Gastroesophageal sphincter (tissue), 4 donors: ENCODE data around the gene ART3. TPM values are rescaled to one million over a fixed set of nuclear protein-coding genes. Genes with fewer than 3 reads are reported as not detected.
"Not testable (repeated sequence)": the region's sequence is repeated elsewhere in the genome, so short reads cannot be mapped to it uniquely, and the experiment has no call there.

Source experiments
- ATAC-seq: fragments of 150-250 bp; one replicate; pipeline ENCODE4 v1.9.1; 2016; ENCODE audit warnings: mild to moderate bottlenecking, moderate library complexity
- H3K27ac ChIP-seq, 4 donors: fragments of 200-600 bp; sonication (generic) in 3 of 4; 1 replicate in 3 of 4; 2 replicates in 1 of 4; pipeline ENCODE4 v1.5.1; 2016 to 2019
- H3K27me3 ChIP-seq: fragments of 200-600 bp; sonication (generic); one replicate; pipeline ENCODE4 v1.5.1; 2019
- H3K36me3 ChIP-seq, 2 donors: fragments of 200-600 bp; sonication (generic); one replicate each; pipeline ENCODE4 v1.5.1; 2019; ENCODE audit warnings: control low read depth in 1 of 2
- H3K4me1 ChIP-seq, 3 donors: fragments of 200-600 bp; sonication (generic); 1 replicate in 2 of 3; 2 replicates in 1 of 3; pipeline ENCODE4 v1.5.1; 2016 to 2019; ENCODE audit warnings: control low read depth in 2 of 3
- H3K4me3 ChIP-seq, 2 donors: fragments of 200-600 bp; sonication (generic); one replicate each; pipeline ENCODE4 v1.5.1; 2019; ENCODE audit warnings: mild to moderate bottlenecking in 1 of 2, moderate library complexity in 1 of 2
- H3K9me3 ChIP-seq, 3 donors: fragments of 200-600 bp; sonication (generic); one replicate each; pipeline ENCODE4 v1.5.1; 2017 to 2019; ENCODE audit warnings: control low read depth in 2 of 3
- CTCF ChIP-seq, 4 experiments: fragments of 200-600 bp in 2 of 4; fragments of 450-650 bp in 2 of 4; sonication (generic) in 1 of 4; IDR thresholded peaks; one replicate each; pipeline ENCODE4 v1.5.1; 2017 to 2019; ENCODE audit warnings: antibody characterized with exemption in 4 of 4, mild to moderate bottlenecking in 2 of 4, moderate library complexity in 2 of 4
- EP300 ChIP-seq: sonication (generic); formaldehyde crosslinking; IDR thresholded peaks from one replicate; pipeline ENCODE4 v1.6.1; 2017; ENCODE audit warnings: antibody characterized with exemption, mild to moderate bottlenecking
- POLR2A ChIP-seq, 2 donors: fragments of 450-650 bp; IDR thresholded peaks; one replicate each; pipeline ENCODE4 v1.6.1; 2017; ENCODE audit warnings: antibody characterized with exemption in 2 of 2, mild to moderate bottlenecking in 2 of 2, moderate library complexity in 1 of 2
- POLR2AphosphoS5 ChIP-seq: sonication (generic); formaldehyde crosslinking; IDR thresholded peaks from one replicate; pipeline ENCODE4 v1.6.1; 2017; ENCODE audit warnings: antibody characterized with exemption
- WGBS, 2 donors: methylation state at CpG; one replicate each; pipeline ENCODE4 v1.1.5; 2018; ENCODE audit warnings: low coverage in 1 of 2; 5-methylcytosine and 5-hydroxymethylcytosine counted together
- total RNA-seq, 4 donors: library from RNA; depleted of rRNA; stranded (reverse); fragments of >200 nt; gene quantifications; one replicate each; pipeline ENCODE4 v1.1.0, GENCODE V29; 2016

The ART3 gene
- total RNA-seq, 4 donors from 2014 or later: 2.3 to 22.6 (median 7.8) TPM

GRCh38 chr4:76036855-76037254 lies 37.7 kb upstream of the ART3 start:
- Histone ChIP-seq H3K4me3 (no peak overlapping the region), H3K27ac (no peak overlapping the region), H3K9me3 (no peaks in the 10 kb centered on the region), H3K4me1 (no peaks in the 10 kb centered on the region), H3K27me3 (peaks cover 5% of the 10 kb centered on the region), H3K36me3 (no peaks in the 10 kb centered on the region)
- TF ChIP-seq POLR2A (IDR thresholded peaks at IDR 0.05): no peak
- ATAC-seq: no peak
- WGBS, 2 donors: 80% methylated on average over 3 of the region's 3 CpGs; no CpG with 5 or more reads in 1 of the 2 donors

- H3K9me3 ChIP-seq, H3K36me3 ChIP-seq, ATAC-seq, H3K4me3 ChIP-seq, H3K27me3 ChIP-seq, H3K4me1 ChIP-seq, H3K27ac ChIP-seq: not testable (repeated sequence)
- 71% methylated on average over 6 of the region's 18 CpGs; no CpG with 5 or more reads in 1 of the 2 donors for WGBS, 2 donors
These were observed 32.1 kb upstream of the ART3 start for GRCh38 chr4:76042241-76042998.

DNA sequence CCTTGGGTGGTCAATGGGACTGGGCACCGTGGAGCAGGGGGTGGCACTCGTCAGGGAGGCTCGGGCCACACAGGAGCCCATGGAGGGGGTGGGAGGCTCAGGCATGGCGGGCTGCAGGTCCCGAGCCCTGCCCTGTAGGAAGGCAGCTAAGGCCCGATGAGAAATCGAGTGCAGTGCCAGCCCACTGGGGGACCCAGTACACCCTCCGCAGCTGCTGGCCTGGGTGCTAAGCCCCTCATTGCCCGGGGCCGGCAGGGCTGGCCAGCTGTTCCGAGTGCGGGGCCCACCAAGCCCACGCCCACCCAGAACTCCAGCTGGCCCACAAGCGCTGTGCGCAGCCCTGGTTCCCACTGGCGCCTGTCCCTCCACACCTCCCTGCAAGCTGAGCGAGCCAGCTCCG lies 31.2 kb upstream of the ART3 start:
- H3K9me3 ChIP-seq, H3K27me3 ChIP-seq, H3K27ac ChIP-seq, H3K4me1 ChIP-seq, H3K36me3 ChIP-seq, H3K4me3 ChIP-seq, ATAC-seq: not testable (repeated sequence)
- no CpG with 5 or more reads among the region's 18 CpGs for WGBS, 2 donors

- H3K9me3 ChIP-seq, ATAC-seq, H3K27me3 ChIP-seq, H3K4me1 ChIP-seq, H3K4me3 ChIP-seq, H3K27ac ChIP-seq, H3K36me3 ChIP-seq: not testable (repeated sequence)
- 85 to 89% methylated on average over 3 of the region's 4 CpGs for WGBS, 2 donors
These were observed 29.8 kb upstream of the ART3 start for GRCh38 chr4:76044686-76045085.

- 58 to 67% methylated on average over 2 to 3 of the region's 17 CpGs for WGBS, 2 donors
- not testable (repeated sequence) for H3K4me3 ChIP-seq, H3K9me3 ChIP-seq, H3K4me1 ChIP-seq, H3K27ac ChIP-seq, ATAC-seq, H3K36me3 ChIP-seq
- peaks cover 14% of the 10 kb centered on the region for H3K27me3 ChIP-seq
These were observed 24.6 kb upstream of the ART3 start for GRCh38 chr4:76049860-76050416.

DNA sequence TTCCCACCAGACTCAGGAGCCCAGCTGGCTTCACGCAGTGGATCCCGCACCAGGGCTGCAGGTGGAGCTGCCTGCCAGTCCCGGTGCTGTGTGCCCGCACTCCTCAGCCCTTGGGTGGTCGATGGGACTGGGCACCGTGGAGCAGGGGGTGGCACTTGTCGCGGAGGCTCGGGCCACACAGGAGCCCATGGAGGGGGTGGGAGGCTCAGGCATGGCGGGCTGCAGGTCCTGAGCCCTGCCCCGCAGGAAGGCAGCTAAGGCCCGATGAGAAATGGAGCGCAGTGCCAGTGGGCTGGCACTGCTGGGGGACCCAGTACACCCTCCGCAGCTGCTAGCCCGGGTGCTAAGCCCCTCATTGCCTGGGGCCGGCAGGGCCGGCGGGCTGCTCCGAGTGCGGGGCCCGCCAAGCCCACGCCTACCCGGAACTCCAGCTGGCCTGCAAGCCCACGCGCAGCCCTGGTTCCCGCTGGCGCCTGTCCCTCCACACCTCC lies 23.9 kb upstream of the ART3 start:
- H3K27ac ChIP-seq, H3K9me3 ChIP-seq, H3K36me3 ChIP-seq, H3K4me1 ChIP-seq, H3K4me3 ChIP-seq, ATAC-seq: not testable (repeated sequence)
- no CpG with 5 or more reads among the region's 27 CpGs for WGBS, 2 donors
- peaks cover 17% of the 10 kb centered on the region for H3K27me3 ChIP-seq

DNA sequence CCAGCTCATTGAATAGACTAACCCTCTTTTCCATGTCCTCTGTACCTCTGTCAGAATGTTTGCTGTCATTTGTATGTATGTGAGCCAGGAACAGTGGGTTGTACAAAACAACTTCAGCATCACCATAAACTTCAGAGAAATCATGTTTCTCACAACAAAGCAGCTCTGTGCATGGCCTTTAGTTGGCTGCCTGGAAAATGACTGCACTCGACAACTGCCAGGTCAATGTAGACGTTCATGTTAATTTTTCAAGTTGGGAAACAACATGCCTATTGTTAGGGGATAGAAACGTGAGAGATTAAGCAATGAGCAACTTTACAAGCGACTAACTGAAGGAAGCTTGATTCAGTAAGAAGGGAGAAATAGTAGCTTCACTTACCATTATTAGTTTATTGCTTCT lies 20.8 kb upstream of the ART3 start:
- Histone ChIP-seq H3K4me3 (no peak overlapping the region), H3K36me3 (no peaks in the 10 kb centered on the region), H3K27ac (no peak overlapping the region), H3K9me3 (no peaks in the 10 kb centered on the region), H3K4me1 (no peaks in the 10 kb centered on the region), H3K27me3 (peaks cover 28% of the 10 kb centered on the region)
- 38 to 67% methylated on average over 1 to 4 of the region's 4 CpGs for WGBS, 2 donors
- ATAC-seq: no peak
- no peak for TF ChIP-seq POLR2AphosphoS5
- no peak for TF ChIP-seq POLR2A (IDR thresholded peaks at IDR 0.05)
- TF ChIP-seq EP300: no peak
- no peak for TF ChIP-seq CTCF (IDR thresholded peaks at IDR 0.05)

DNA sequence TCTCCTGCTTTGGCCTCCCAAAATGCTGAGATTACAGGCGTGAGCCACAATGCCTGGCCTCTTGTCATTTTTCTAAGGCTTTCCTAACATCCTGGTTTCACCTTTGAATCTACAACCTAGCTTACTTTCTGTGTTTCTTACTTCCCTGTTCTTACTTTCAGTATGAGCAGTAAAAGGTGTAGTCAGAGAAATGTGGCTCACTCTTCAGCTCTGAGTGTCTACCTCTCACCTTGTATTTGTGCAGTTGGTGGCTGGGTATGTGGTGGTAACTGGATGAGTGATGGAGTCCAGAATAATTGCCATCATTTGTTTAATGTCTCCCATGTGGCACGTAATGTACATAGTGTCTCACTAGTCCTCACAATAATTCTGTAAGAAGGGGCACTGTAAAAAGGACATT lies 19.5 kb upstream of the ART3 start:
- no peaks in the 10 kb centered on the region for H3K4me1 ChIP-seq
- 53 to 83% methylated on average over 2 of the region's 2 CpGs for WGBS, 2 donors
- no peak for TF ChIP-seq POLR2AphosphoS5
- no peak for TF ChIP-seq EP300
- TF ChIP-seq CTCF (IDR thresholded peaks at IDR 0.05): no peak
- no peak for TF ChIP-seq POLR2A (IDR thresholded peaks at IDR 0.05)
- ATAC-seq: no peak
- H3K27me3 ChIP-seq: peaks cover 28% of the 10 kb centered on the region
- H3K4me3 ChIP-seq: no peak overlapping the region
- H3K27ac ChIP-seq: no peak overlapping the region
- H3K36me3 ChIP-seq: no peaks in the 10 kb centered on the region
- no peaks in the 10 kb centered on the region for H3K9me3 ChIP-seq
